Body of pancreas (tissue), 4 donors: ENCODE results near the gene GPR3. TPM values are rescaled to one million over a fixed set of nuclear protein-coding genes. Genes with fewer than 3 reads are reported as not detected.

ENCODE experiments used
- ATAC-seq: fragments of 150-250 bp; one replicate; pipeline ENCODE4 v1.9.1; 2016
- DNase-seq, 4 donors: peaks; one replicate each; pipeline ENCODE4 v3.0.0-alpha.2; 2019
- H3K27ac ChIP-seq, 4 donors: fragments of 200-600 bp; sonication (generic); 1 replicate in 3 of 4; 2 replicates in 1 of 4; pipeline versions ENCODE4 v1.5.1 to v1.6.1; 2016 to 2019; ENCODE audit warnings: mild to moderate bottlenecking in 1 of 4, mixed read lengths in 1 of 4, moderate library complexity in 1 of 4
- H3K27me3 ChIP-seq, 2 donors: fragments of 200-600 bp; sonication (generic); one replicate each; pipeline ENCODE4 v1.6.0; 2016; ENCODE audit warnings: mild to moderate bottlenecking in 1 of 2
- H3K36me3 ChIP-seq, 2 donors: fragments of 200-600 bp; sonication (generic); replicated peaks in 1 of 2; 2 replicates each; pipeline ENCODE4 v1.5.1; 2016; ENCODE audit warnings: low read depth in 2 of 2; ENCODE audit not compliant: insufficient read depth in 1 of 2
- H3K4me1 ChIP-seq: fragments of 200-600 bp; sonication (generic); one replicate; pipeline ENCODE4 v1.6.0; 2016
- H3K4me3 ChIP-seq, 2 donors: fragments of 200-600 bp; sonication (generic); 1 replicate in 1 of 2; 2 replicates in 1 of 2; pipeline ENCODE4 v1.5.1; 2016 to 2019
- H3K9me3 ChIP-seq, 3 donors: fragments of 200-600 bp; sonication (generic); 1 replicate in 2 of 3; 2 replicates in 1 of 3; pipeline ENCODE4 v1.5.1; 2016
- CTCF ChIP-seq, 7 experiments: fragments of 450-650 bp in 4 of 7; fragments of 200-600 bp in 3 of 7; sonication (generic) in 3 of 7; IDR thresholded peaks; one replicate each; pipeline ENCODE4 v1.5.1; 2016 to 2019; ENCODE audit warnings: antibody characterized with exemption in 7 of 7
- POLR2A ChIP-seq, 3 donors: fragments of 450-650 bp; IDR thresholded peaks; one replicate each; pipeline ENCODE4 v1.6.1; 2016; ENCODE audit warnings: antibody characterized with exemption in 3 of 3, mild to moderate bottlenecking in 2 of 3
- WGBS, 2 donors: methylation state at CpG; one replicate each; pipeline ENCODE4 v1.1.5; 2017; 5-methylcytosine and 5-hydroxymethylcytosine counted together
- intact Hi-C: fragments of 100-400 bp; cut with DNase I; formaldehyde crosslinking; loops from one replicate; pipeline ENCODE4 v1.15.1; 2023
- total RNA-seq, 2 donors: library from RNA; depleted of rRNA; stranded (reverse); fragments of >200 nt; gene quantifications; one replicate each; pipeline ENCODE4 v1.1.0, GENCODE V29; 2016

Gene GPR3
- total RNA-seq, 2 donors from 2014 or later, result not detected

GRCh38 chr1:27417713-27418112 is 25.3 kb downstream of the GPR3 start:
- H3K4me3 ChIP-seq, result no peak overlapping the region
- no peaks in the 10 kb centered on the region for H3K9me3 ChIP-seq
- 84 to 90% methylated on average over 3 of the region's 3 CpGs for WGBS, 2 donors
- ATAC-seq (no peak), DNase-seq (no peak)
- intact Hi-C loops, result loop anchor here (10.0 kb wide), 1 partner anchor 197 kb away; no protein-coding TSS in a partner anchor
- H3K4me1 ChIP-seq, result peaks cover 17% of the 10 kb centered on the region
- H3K36me3 ChIP-seq, result peaks cover under 1 to 10% of the 10 kb centered on the region in 2 donors
- TF ChIP-seq POLR2A (IDR thresholded peaks at IDR 0.05) (no peak), CTCF (IDR thresholded peaks at IDR 0.05) (no peak)
- H3K27ac ChIP-seq, result peak overlapping the region in 2 of 4 donors; percentile 10 to 63
- no peaks in the 10 kb centered on the region for H3K27me3 ChIP-seq

GRCh38 chr1:27418326-27419185 is 26.1 kb downstream of the GPR3 start:
- DNase-seq (peak in 3 of 4 donors; percentile 52 to 86 (median 79)), ATAC-seq (peak; percentile 67)
- Histone ChIP-seq H3K27ac (peak overlapping the region in 3 of 4 donors; percentile 10 to 63 (median 35)), H3K4me3 (no peak overlapping the region), H3K9me3 (no peaks in the 10 kb centered on the region), H3K27me3 (no peaks in the 10 kb centered on the region), H3K4me1 (peaks cover 17% of the 10 kb centered on the region), H3K36me3 (peaks cover 0 to 9% of the 10 kb centered on the region in 2 donors)
- 45 to 47% methylated on average over 14 of the region's 14 CpGs for WGBS, 2 donors
- TF ChIP-seq CTCF (IDR thresholded peaks at IDR 0.05) (no peak), POLR2A (IDR thresholded peaks at IDR 0.05) (no peak)
- intact Hi-C loops, result loop anchor here (10.0 kb wide), 1 partner anchor 196 kb away; no protein-coding TSS in a partner anchor

DNA sequence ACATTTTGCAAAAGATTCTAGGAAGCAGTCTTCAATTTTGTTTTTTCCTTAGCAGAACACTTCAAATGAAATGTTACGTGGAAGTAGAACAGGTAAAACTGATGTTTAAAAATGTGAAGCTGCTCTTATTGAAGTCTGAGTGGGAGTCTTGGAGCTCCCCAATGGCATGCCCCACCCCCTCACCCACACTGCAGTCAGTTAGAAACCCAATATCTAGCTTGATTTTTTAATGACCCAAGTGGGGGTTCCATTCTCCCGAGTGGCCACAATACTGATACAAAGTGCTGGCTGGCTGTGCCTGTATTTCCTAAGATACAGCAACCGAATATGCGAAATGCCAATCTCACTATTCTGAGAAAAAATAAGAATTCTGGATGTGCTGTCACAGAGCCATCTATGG is 31.3 kb downstream of the GPR3 start:
- ATAC-seq (no peak), DNase-seq (no peak)
- H3K27me3 ChIP-seq, result no peaks in the 10 kb centered on the region
- intact Hi-C loops, result no loop called here
- no peak overlapping the region for H3K27ac ChIP-seq
- TF ChIP-seq CTCF (IDR thresholded peaks at IDR 0.05), result no peak
- TF ChIP-seq POLR2A (IDR thresholded peaks at IDR 0.05), result no peak
- no peaks in the 10 kb centered on the region for H3K9me3 ChIP-seq
- peaks cover 0 to 12% of the 10 kb centered on the region in 2 donors for H3K36me3 ChIP-seq
- no peak overlapping the region for H3K4me3 ChIP-seq
- WGBS, 2 donors, result 86 to 88% methylated on average over 4 of the region's 4 CpGs
- H3K4me1 ChIP-seq, result no peaks in the 10 kb centered on the region

GRCh38 chr1:27427329-27427728 is 34.9 kb downstream of the GPR3 start:
- Histone ChIP-seq H3K27me3 (no peaks in the 10 kb centered on the region), H3K4me3 (no peak overlapping the region), H3K36me3 (peaks cover 0 to 12% of the 10 kb centered on the region in 2 donors), H3K9me3 (no peaks in the 10 kb centered on the region), H3K27ac (peak overlapping the region in 2 of 4 donors; percentile 18 to 20), H3K4me1 (peaks cover 18% of the 10 kb centered on the region)
- TF ChIP-seq CTCF (IDR thresholded peaks at IDR 0.05) (no peak), POLR2A (IDR thresholded peaks at IDR 0.05) (no peak)
- DNase-seq (peak in 1 of 4 donors; percentile 39), ATAC-seq (no peak)
- intact Hi-C loops, result no loop called here
- WGBS, 2 donors, result 55 to 86% methylated on average over 2 of the region's 2 CpGs
